Vagina (tissue), 2 donors: ENCODE measurements around the gene LRMDA. TPM values are rescaled to one million over a fixed set of nuclear protein-coding genes. Genes with fewer than 3 reads are reported as not detected.
"Not testable (repeated sequence)": the region's sequence is repeated elsewhere in the genome, so short reads cannot be mapped to it uniquely, and the experiment has no call there.

Experiments
- DNase-seq, 2 donors: peaks; one replicate each; pipeline ENCODE4 v3.0.0-alpha.2; 2017; ENCODE audit errors: extremely low spot score in 2 of 2
- H3K27ac ChIP-seq: fragments of 200-600 bp; sonication (generic); one replicate; pipeline ENCODE4 v1.5.1; 2019
- H3K27me3 ChIP-seq: fragments of 200-600 bp; sonication (generic); one replicate; pipeline ENCODE4 v1.5.1; 2019
- H3K36me3 ChIP-seq, 2 donors: fragments of 200-600 bp; sonication (generic); one replicate each; pipeline ENCODE4 v1.5.1; 2017 to 2019
- H3K4me1 ChIP-seq: fragments of 200-600 bp; sonication (generic); one replicate; pipeline ENCODE4 v1.5.1; 2019
- H3K4me3 ChIP-seq, 2 donors: fragments of 200-600 bp; sonication (generic); 1 replicate in 1 of 2; 2 replicates in 1 of 2; pipeline ENCODE4 v1.5.1; 2016 to 2019
- H3K9me3 ChIP-seq: fragments of 200-600 bp; sonication (generic); one replicate; pipeline ENCODE4 v1.5.1; 2019
- POLR2A ChIP-seq, 2 donors: fragments of 450-650 bp; IDR thresholded peaks; one replicate each; pipeline ENCODE4 v1.6.1; 2017; ENCODE audit warnings: antibody characterized with exemption in 2 of 2, mild to moderate bottlenecking in 2 of 2, moderate library complexity in 2 of 2
- POLR2AphosphoS5 ChIP-seq, 2 donors: sonication (generic); formaldehyde crosslinking; IDR thresholded peaks; one replicate each; pipeline ENCODE4 v1.9.0; 2017; ENCODE audit warnings: antibody characterized with exemption in 2 of 2, mild to moderate bottlenecking in 2 of 2, low read depth in 1 of 2; ENCODE audit not compliant: insufficient read depth in 1 of 2
- intact Hi-C: fragments of 100-400 bp; cut with DNase I; formaldehyde crosslinking; loops from one replicate; pipeline ENCODE4 v1.15.1; 2023
- total RNA-seq: library from RNA; depleted of rRNA; stranded (reverse); fragments of >200 nt; gene quantifications from one replicate; pipeline ENCODE4 v1.2.3, GENCODE V29; 2016
- TF ChIP-seq, protein P1 (sequence below), 3 experiments: fragments of 450-650 bp in 2 of 3; fragments of 200-600 bp in 1 of 3; sonication (generic) in 1 of 3; IDR thresholded peaks; one replicate each; pipeline ENCODE4 v1.5.1; 2017 to 2019; ENCODE audit warnings: antibody characterized with exemption in 3 of 3, mild to moderate bottlenecking in 2 of 3, moderate library complexity in 2 of 3

Gene LRMDA
- total RNA-seq, 1 donor from 2014 or later: 22.6 TPM

- Histone ChIP-seq H3K27ac (no peak overlapping the region), H3K36me3 (no peaks in the 10 kb centered on the region), H3K9me3 (no peaks in the 10 kb centered on the region), H3K27me3 (no peaks in the 10 kb centered on the region), H3K4me3 (no peak overlapping the region), H3K4me1 (peaks cover 34% of the 10 kb centered on the region)
- intact Hi-C loops: no loop called here
- no peak for TF ChIP-seq POLR2A (IDR thresholded peaks at IDR 0.05)
- TF ChIP-seq POLR2AphosphoS5 (IDR thresholded peaks at IDR 0.05; ENCODE audit: insufficient read depth in 1 of 2, low read depth in 1 of 2): no peak
- TF ChIP-seq, protein P1, sequence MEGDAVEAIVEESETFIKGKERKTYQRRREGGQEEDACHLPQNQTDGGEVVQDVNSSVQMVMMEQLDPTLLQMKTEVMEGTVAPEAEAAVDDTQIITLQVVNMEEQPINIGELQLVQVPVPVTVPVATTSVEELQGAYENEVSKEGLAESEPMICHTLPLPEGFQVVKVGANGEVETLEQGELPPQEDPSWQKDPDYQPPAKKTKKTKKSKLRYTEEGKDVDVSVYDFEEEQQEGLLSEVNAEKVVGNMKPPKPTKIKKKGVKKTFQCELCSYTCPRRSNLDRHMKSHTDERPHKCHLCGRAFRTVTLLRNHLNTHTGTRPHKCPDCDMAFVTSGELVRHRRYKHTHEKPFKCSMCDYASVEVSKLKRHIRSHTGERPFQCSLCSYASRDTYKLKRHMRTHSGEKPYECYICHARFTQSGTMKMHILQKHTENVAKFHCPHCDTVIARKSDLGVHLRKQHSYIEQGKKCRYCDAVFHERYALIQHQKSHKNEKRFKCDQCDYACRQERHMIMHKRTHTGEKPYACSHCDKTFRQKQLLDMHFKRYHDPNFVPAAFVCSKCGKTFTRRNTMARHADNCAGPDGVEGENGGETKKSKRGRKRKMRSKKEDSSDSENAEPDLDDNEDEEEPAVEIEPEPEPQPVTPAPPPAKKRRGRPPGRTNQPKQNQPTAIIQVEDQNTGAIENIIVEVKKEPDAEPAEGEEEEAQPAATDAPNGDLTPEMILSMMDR (IDR thresholded peaks at IDR 0.05): no peak
- DNase-seq: no peak
Observed at GRCh38 chr10:75513292-75513885, 82.0 kb downstream of the LRMDA start.

- no peak for DNase-seq
- no peaks in the 10 kb centered on the region for H3K9me3 ChIP-seq
- no peak for TF ChIP-seq POLR2A (IDR thresholded peaks at IDR 0.05)
- TF ChIP-seq, protein P1 (IDR thresholded peaks at IDR 0.05): no peak
- no peak for TF ChIP-seq POLR2AphosphoS5 (IDR thresholded peaks at IDR 0.05; ENCODE audit: insufficient read depth in 1 of 2, low read depth in 1 of 2)
- no peak overlapping the region for H3K27ac ChIP-seq
- no peaks in the 10 kb centered on the region for H3K36me3 ChIP-seq
- no peak overlapping the region for H3K4me3 ChIP-seq
- intact Hi-C loops: no loop called here
- no peaks in the 10 kb centered on the region for H3K27me3 ChIP-seq
- H3K4me1 ChIP-seq: peaks cover 25% of the 10 kb centered on the region
Observed at GRCh38 chr10:75514830-75515229, 83.4 kb downstream of the LRMDA start.

- DNase-seq, H3K9me3 ChIP-seq, H3K4me3 ChIP-seq, intact Hi-C loops, H3K27me3 ChIP-seq, H3K27ac ChIP-seq, H3K36me3 ChIP-seq: not testable (repeated sequence)
- peaks cover 21% of the 10 kb centered on the region for H3K4me1 ChIP-seq
Observed at GRCh38 chr10:75516154-75516553, 84.7 kb downstream of the LRMDA start.

DNA sequence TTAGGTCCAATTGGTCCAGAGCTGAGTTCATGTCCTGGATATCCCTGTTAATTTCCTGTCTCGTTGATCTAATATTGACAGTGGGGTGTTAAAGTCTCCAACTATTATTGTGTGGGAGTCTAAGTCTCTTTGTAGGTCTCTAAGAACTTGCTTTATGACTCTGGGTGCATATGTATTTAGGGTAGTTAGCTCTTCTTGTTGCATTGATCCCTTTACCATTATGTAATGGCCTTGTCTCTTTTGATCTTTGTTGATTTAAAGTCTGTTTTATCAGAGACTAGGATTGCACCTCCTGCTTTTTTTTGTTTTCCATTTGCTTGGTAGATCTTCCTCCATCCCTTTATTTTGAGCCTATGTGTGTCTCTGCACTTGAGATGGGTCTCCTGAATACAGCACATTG, 87.8 kb downstream of the LRMDA start:
- H3K36me3 ChIP-seq, H3K4me1 ChIP-seq, H3K9me3 ChIP-seq, H3K27ac ChIP-seq, intact Hi-C loops, H3K4me3 ChIP-seq, H3K27me3 ChIP-seq, DNase-seq: not testable (repeated sequence)

DNA sequence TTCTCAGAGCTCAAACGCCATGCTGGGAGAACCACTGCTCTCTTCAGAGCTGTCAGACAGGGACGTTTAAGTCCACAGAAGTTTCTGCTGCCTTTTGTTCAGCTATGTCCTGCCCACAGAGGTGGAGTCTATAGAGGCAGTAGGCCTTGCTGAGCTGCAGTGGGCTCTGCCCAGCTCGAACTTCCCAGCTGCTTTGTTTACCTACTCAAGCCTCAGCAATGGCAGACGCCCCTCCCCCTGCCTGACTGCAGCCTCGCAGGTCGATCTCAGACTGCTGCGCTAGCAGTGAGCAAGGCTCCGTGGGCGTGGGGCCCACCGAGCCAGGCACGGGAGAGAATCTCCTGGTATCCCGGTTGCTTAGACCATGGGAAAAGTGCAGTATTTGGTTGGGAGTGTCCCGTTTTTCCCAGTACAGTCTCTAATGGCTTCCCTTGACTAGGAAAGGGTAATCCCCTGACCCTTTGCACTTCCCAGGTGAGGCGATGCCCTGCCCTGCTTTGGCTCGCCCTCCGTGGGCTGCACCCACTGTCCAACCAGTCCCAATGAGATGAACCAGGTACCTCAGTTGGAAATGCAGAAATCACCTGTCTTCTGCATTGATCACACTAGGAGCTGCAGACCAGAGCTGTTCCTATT, 89.9 kb downstream of the LRMDA start:
- intact Hi-C loops, H3K27ac ChIP-seq, H3K9me3 ChIP-seq, H3K4me1 ChIP-seq, H3K27me3 ChIP-seq, DNase-seq, H3K4me3 ChIP-seq, H3K36me3 ChIP-seq: not testable (repeated sequence)

- DNase-seq: no peak
- intact Hi-C loops: no loop called here
- H3K27ac ChIP-seq: no peak overlapping the region
- H3K4me3 ChIP-seq: no peak overlapping the region
- H3K27me3 ChIP-seq: no peaks in the 10 kb centered on the region
- TF ChIP-seq POLR2A (IDR thresholded peaks at IDR 0.05): no peak
- TF ChIP-seq POLR2AphosphoS5 (IDR thresholded peaks at IDR 0.05; ENCODE audit: insufficient read depth in 1 of 2, low read depth in 1 of 2): no peak
- TF ChIP-seq, protein P1 (IDR thresholded peaks at IDR 0.05): no peak
- H3K36me3 ChIP-seq: no peaks in the 10 kb centered on the region
- H3K9me3 ChIP-seq: no peaks in the 10 kb centered on the region
- H3K4me1 ChIP-seq: no peaks in the 10 kb centered on the region
Observed at GRCh38 chr10:75525067-75525466, 93.6 kb downstream of the LRMDA start.
